SU-DHL-6 (cell line): ENCODE results near the gene ULK1.

ENCODE experiments used
- H2AFZ ChIP-seq: fragments of 200-600 bp; sonication (generic); 2 replicates; pipeline ENCODE4 v1.6.1; 2014; ENCODE audit warnings: low read depth, mild to moderate bottlenecking, moderate library complexity, mixed read lengths, antibody characterized with exemption, low read length; ENCODE audit not compliant: severe bottlenecking
- H3F3A ChIP-seq: fragments of 200-600 bp; shearing (Covaris generic); 2 replicates; pipeline ENCODE4 v1.6.0; 2016; ENCODE audit warnings: antibody characterized with exemption, mild to moderate bottlenecking; ENCODE audit not compliant: insufficient read depth
- H3K27ac ChIP-seq: fragments of 200-600 bp; sonication (generic); 2 replicates; pipeline ENCODE4 v1.5.1; 2016; ENCODE audit warnings: low read depth, mild to moderate bottlenecking, low read length, moderate library complexity, mixed read lengths
- H3K27me3 ChIP-seq: fragments of 200-600 bp; sonication (generic), shearing (Covaris generic); 2 replicates; pipeline ENCODE4 v1.6.0; 2014; ENCODE audit warnings: mild to moderate bottlenecking, low read length
- H3K36me3 ChIP-seq: fragments of 200-600 bp; sonication (generic); 2 replicates; pipeline ENCODE4 v1.6.1; 2014; ENCODE audit warnings: mild to moderate bottlenecking, low read length, mixed read lengths
- H3K4me2 ChIP-seq: fragments of 300-600, 200-600 bp; shearing (Covaris generic), sonication (generic); 2 replicates; pipeline ENCODE4 v1.6.0; 2014; ENCODE audit warnings: low read length, low read depth, mild to moderate bottlenecking; ENCODE audit not compliant: poor library complexity, severe bottlenecking
- H3K4me3 ChIP-seq: fragments of 200-600 bp; sonication (generic); 2 replicates; pipeline ENCODE4 v1.5.1; 2014; ENCODE audit warnings: antibody characterized with exemption, low read length, mild to moderate bottlenecking, mixed read lengths; ENCODE audit not compliant: insufficient read depth, poor library complexity, severe bottlenecking
- H3K79me2 ChIP-seq: fragments of 200-600 bp; sonication (generic); 2 replicates; pipeline ENCODE4 v1.6.1; 2014; ENCODE audit warnings: mild to moderate bottlenecking, low read length, moderate library complexity; ENCODE audit not compliant: insufficient read depth
- H3K9ac ChIP-seq: fragments of 200-600 bp; sonication (generic); 2 replicates; pipeline ENCODE4 v1.7.0; 2014; ENCODE audit warnings: mild to moderate bottlenecking, low read length
- H3K9me2 ChIP-seq: fragments of 200-600 bp; sonication (generic); replicated peaks from 2 replicates; pipeline ENCODE4 v1.6.1; 2014; ENCODE audit warnings: low read length; ENCODE audit not compliant: insufficient read depth
- H3K9me3 ChIP-seq: fragments of 200-600 bp; sonication (generic); 2 replicates; pipeline ENCODE4 v1.6.1; 2014; ENCODE audit warnings: low read length, mixed read lengths; ENCODE audit not compliant: insufficient read depth
- H4K20me1 ChIP-seq: fragments of 200-600 bp; sonication (generic); 2 replicates; pipeline ENCODE4 v1.6.1; 2014; ENCODE audit warnings: low read depth, mild to moderate bottlenecking, antibody characterized with exemption, low read length, moderate library complexity, mixed read lengths
- CTCF ChIP-seq: fragments of 200-600 bp; sonication (generic); IDR thresholded peaks from one replicate; pipeline ENCODE4 v1.5.1; 2017; ENCODE audit warnings: antibody characterized with exemption, mild to moderate bottlenecking, low read length, moderate library complexity; ENCODE audit not compliant: insufficient read depth, poor library complexity, severe bottlenecking
- EZH2phosphoT487 ChIP-seq: fragments of 200-600 bp; sonication (generic), shearing (Covaris generic); conservative IDR thresholded peaks from 2 replicates; pipeline ENCODE4 v1.6.1; 2018; ENCODE audit warnings: mild to moderate bottlenecking, antibody characterized with exemption, low read length, moderate library complexity, mixed read lengths

ULK1 gene

GRCh38 chr12:131851741-131852550 is 42.5 kb upstream of the ULK1 start:
- H3K9ac ChIP-seq, result no peak overlapping the region
- H2AFZ ChIP-seq, result no peak overlapping the region
- H3K4me2 ChIP-seq, result no peak overlapping the region
- no peak overlapping the region for H3K27ac ChIP-seq
- H3K36me3 ChIP-seq, result no peaks in the 10 kb centered on the region
- TF ChIP-seq EZH2phosphoT487 (no peak), CTCF (no peak)
- no peaks in the 10 kb centered on the region for H4K20me1 ChIP-seq
- no peaks in the 10 kb centered on the region for H3K27me3 ChIP-seq
- no peaks in the 10 kb centered on the region for H3K9me2 ChIP-seq
- no peaks in the 10 kb centered on the region for H3K9me3 ChIP-seq
- no peaks in the 10 kb centered on the region for H3F3A ChIP-seq
- H3K79me2 ChIP-seq, result no peaks in the 10 kb centered on the region
- no peak overlapping the region for H3K4me3 ChIP-seq

GRCh38 chr12:131852551-131853299 is 41.7 kb upstream of the ULK1 start:
- no peak overlapping the region for H3K27ac ChIP-seq
- H3F3A ChIP-seq, result no peaks in the 10 kb centered on the region
- H3K4me3 ChIP-seq, result no peak overlapping the region
- no peaks in the 10 kb centered on the region for H3K9me3 ChIP-seq
- no peaks in the 10 kb centered on the region for H3K27me3 ChIP-seq
- H3K9ac ChIP-seq, result no peak overlapping the region
- H3K9me2 ChIP-seq, result no peaks in the 10 kb centered on the region
- H3K4me2 ChIP-seq, result no peak overlapping the region
- no peaks in the 10 kb centered on the region for H3K79me2 ChIP-seq
- H2AFZ ChIP-seq, result no peak overlapping the region
- H3K36me3 ChIP-seq, result no peaks in the 10 kb centered on the region
- no peaks in the 10 kb centered on the region for H4K20me1 ChIP-seq
- TF ChIP-seq EZH2phosphoT487 (no peak), CTCF (no peak)

GRCh38 chr12:131853832-131854797 is 40.3 kb upstream of the ULK1 start:
- no peaks in the 10 kb centered on the region for H4K20me1 ChIP-seq
- no peaks in the 10 kb centered on the region for H3F3A ChIP-seq
- no peak overlapping the region for H2AFZ ChIP-seq
- H3K27me3 ChIP-seq, result no peaks in the 10 kb centered on the region
- no peaks in the 10 kb centered on the region for H3K36me3 ChIP-seq
- H3K79me2 ChIP-seq, result no peaks in the 10 kb centered on the region
- no peaks in the 10 kb centered on the region for H3K9me2 ChIP-seq
- no peak overlapping the region for H3K4me3 ChIP-seq
- no peaks in the 10 kb centered on the region for H3K9me3 ChIP-seq
- H3K9ac ChIP-seq, result no peak overlapping the region
- no peak overlapping the region for H3K27ac ChIP-seq
- no peak overlapping the region for H3K4me2 ChIP-seq
- TF ChIP-seq CTCF, result no peak
- TF ChIP-seq EZH2phosphoT487, result no peak
